Measurements from ENCODE around the gene CLDN18.

The CLDN18 gene

DNA sequence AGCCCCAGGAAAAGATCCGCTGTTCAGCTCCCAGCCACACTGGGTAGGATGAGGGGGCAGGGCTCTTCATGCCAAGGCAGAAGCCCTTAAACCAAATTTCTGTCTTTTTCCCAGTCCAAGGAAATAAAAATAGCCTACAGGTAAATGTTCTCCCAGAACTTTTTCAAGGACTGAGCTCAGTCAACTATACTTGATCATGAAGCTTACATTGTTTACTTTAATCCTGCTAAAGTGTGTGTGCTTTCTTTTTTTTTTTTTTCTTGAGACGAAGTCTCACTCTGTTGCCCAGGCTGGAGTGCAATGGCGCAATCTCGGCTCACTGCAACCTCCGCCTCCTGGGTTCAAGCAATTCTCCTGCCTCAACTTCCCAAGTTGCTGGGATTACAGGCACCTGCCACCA lies 17.9 kb downstream of the CLDN18 start:
- no peak for DNase-seq

DNA sequence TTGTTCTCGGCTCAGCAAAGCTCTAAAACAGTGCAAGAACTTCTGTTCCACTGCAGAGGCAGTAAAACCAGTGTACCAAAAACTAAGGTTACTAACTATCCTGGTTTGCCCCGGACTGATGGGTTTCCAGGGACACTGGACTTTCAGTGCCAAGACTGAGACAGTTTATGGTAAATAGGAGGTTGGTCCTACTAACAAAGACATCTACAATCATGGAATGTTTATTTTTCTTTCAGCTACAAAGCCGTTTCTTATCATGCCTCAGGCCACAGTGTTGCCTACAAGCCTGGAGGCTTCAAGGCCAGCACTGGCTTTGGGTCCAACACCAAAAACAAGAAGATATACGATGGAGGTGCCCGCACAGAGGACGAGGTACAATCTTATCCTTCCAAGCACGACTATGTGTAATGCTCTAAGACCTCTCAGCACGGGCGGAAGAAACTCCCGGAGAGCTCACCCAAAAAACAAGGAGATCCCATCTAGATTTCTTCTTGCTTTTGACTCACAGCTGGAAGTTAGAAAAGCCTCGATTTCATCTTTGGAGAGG lies 20.8 kb downstream of the CLDN18 start:
- no peak for DNase-seq

DNA sequence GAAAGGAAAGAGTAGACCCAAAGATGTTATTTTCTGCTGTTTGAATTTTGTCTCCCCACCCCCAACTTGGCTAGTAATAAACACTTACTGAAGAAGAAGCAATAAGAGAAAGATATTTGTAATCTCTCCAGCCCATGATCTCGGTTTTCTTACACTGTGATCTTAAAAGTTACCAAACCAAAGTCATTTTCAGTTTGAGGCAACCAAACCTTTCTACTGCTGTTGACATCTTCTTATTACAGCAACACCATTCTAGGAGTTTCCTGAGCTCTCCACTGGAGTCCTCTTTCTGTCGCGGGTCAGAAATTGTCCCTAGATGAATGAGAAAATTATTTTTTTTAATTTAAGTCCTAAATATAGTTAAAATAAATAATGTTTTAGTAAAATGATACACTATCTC lies 21.6 kb downstream of the CLDN18 start:
- no peak for DNase-seq

DNA sequence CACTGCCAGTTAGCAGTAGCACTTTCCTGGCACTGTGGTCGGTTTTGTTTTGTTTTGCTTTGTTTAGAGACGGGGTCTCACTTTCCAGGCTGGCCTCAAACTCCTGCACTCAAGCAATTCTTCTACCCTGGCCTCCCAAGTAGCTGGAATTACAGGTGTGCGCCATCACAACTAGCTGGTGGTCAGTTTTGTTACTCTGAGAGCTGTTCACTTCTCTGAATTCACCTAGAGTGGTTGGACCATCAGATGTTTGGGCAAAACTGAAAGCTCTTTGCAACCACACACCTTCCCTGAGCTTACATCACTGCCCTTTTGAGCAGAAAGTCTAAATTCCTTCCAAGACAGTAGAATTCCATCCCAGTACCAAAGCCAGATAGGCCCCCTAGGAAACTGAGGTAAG lies 22.6 kb downstream of the CLDN18 start:
- no peak for DNase-seq

DNA sequence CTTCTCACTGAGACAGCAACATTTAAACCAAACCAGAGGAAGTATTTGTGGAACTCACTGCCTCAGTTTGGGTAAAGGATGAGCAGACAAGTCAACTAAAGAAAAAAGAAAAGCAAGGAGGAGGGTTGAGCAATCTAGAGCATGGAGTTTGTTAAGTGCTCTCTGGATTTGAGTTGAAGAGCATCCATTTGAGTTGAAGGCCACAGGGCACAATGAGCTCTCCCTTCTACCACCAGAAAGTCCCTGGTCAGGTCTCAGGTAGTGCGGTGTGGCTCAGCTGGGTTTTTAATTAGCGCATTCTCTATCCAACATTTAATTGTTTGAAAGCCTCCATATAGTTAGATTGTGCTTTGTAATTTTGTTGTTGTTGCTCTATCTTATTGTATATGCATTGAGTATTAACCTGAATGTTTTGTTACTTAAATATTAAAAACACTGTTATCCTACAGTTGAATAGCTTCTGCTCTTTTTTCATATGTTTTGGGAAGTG lies 23.3 kb downstream of the CLDN18 start:
- DNase-seq, result no peak

DNA sequence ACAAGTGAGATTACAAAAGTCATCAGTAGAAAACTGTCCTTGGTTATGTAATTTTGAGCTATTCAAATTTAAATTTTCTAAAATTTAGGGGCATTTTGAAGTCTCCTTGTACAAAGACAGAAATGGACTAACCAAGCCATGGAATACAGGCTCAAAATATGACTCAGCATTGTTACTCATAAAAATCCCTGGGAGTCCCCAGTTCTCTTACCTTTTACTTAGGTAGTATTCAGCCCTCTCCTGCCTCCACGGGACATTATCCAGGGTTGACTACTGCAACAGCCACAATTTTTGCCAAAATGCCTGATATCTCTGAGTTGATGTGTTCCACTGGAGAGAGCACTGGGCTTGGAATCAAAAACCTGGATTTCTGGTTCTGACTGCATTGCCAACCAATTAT lies 25.0 kb downstream of the CLDN18 start:
- DNase-seq, result no peak

DNA sequence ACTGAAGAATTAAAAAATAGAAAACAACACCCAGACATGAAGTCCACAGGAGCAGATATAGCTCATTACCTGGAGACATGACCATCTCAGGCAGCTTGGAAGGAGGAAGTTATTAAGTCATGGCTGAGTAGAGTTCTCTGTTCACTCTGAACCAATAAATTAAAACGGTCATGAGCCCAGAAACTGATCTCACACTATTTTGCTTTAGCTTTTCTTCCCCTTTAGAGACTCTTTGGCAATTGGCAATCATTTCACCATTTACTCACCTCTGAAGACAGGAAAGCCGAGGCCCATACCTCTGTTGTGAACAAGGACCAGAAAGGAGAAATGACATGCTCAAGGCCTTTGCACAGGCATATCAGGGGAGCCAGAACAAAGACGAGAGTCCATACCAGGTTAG lies 26.6 kb downstream of the CLDN18 start:
- DNase-seq, result no peak

DNA sequence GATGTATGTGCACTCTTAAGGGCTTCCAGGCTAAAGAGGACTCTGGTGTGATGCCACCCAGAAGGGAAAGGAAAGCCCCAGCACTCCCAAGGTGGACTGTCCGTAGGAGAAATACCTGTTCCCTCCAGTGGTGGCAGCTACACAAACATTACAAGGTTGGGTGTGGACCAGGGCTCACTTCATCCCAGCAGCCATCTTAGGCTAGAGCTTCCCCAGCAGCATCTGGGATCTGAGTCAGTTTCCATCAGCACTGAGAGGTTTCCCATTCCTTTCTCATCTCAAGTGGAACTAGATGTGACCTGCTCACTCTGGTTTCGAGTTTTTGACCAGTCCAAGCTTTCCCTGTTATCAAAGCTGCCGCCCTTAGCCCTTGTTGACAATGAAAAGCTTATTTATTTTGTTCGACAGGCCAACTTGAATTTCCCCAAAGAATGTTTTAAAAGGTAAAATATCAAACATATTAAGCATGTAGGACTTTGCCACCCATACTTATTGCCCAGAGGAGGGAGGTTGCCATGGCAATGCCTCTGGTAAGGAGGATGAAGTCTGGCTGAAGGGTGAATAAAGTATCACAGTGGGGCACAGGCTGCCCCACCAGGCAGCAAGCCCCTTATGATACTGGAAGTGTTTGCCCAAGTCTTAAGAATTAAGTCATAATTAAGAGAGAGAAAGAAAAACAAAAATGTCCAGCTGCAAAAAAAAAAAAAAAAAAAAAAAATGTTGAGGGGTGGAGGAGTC lies 28.9 kb downstream of the CLDN18 start:
- DNase-seq, result no peak

DNA sequence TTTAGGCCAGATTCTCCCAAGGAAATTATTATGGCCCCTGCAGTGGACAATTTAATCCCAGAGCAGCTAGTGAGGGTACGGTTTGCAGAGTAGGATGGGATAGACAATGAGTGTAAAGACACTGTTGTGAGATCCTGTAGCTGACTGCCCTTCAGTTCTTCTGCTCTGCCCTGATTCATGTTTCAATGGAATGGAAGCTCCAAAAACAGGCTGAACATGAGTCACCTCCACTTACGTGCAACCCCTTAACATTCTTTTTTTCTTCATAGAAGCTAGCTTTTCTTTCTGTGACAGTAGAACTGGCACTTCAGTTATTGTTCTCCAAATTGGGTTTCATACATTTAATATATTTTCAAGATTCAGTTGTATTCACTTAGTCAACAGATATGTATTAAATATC lies 32.1 kb downstream of the CLDN18 start:
- DNase-seq, result no peak

DNA sequence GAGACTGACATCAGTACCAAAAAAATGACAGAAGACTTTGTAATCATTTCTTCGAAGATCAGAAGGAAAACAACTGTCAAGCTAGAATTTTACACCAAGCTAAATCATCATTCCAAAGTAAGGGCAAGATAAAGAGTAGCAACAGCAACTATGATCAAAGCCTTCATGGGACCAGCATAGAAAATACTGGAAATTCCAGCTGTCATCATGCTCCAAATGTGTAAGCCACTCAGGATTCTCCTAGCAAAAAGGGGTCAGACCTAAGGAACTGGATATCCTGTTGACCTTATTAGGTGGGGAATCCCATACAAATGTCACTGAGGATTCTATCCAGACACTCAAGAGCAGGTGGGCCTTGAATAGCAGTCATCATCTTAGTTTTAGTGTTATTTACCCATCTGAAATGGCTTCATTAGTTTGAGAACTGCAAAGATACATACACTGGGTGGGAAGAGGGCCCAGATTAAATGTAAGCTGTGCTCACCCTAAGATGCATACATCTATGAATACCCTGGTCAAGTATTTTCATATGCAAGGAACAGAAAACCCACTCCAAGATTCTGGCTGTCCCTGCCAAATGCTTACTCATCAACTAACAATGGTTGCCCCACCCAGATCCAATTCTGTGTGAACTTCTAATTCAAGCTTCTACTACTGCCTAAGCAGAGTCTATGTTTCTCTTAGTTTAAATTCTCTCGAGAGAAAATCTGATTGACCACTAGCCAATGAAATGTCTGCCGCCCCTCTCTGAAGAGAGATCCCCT lies 33.5 kb downstream of the CLDN18 start:
- no peak for DNase-seq

DNA sequence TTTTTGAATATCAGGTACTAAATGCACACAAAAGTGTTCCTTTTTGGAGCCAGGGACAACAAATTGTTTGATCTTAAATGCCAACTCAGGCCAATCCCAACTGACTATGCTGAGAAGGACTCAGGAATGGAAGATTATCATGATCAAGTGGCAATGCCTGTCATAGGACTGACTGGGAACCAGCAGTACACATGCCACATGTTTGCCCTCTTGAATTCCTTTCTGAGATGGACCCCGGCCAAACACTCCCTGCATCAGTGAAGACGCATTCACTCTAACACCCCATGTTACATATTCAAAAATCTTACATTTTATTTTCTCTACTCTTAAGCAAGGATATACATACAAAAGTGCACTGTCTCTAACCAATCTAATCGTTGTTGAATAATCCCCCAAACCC lies 36.1 kb downstream of the CLDN18 start:
- no peak for DNase-seq

DNA sequence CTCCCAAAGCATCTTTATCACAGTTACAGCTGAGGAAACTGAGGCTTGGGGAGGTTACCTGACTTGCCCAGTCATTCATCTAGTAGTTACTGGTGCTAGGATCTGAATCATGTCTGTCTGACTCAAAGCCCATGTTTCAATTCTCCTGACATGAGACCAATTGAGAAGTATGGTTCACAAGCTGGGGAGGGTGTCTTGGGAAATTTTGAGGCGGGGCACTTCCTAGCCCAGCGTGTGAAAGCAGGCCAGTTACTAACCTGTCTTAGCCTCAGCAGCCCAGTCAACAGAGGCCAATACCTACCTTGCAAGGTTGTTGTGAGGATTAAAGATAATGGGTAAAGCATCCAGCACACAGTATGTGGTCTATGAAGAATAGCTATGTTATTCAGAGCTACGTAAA lies 37.0 kb downstream of the CLDN18 start:
- no peak for DNase-seq

DNA sequence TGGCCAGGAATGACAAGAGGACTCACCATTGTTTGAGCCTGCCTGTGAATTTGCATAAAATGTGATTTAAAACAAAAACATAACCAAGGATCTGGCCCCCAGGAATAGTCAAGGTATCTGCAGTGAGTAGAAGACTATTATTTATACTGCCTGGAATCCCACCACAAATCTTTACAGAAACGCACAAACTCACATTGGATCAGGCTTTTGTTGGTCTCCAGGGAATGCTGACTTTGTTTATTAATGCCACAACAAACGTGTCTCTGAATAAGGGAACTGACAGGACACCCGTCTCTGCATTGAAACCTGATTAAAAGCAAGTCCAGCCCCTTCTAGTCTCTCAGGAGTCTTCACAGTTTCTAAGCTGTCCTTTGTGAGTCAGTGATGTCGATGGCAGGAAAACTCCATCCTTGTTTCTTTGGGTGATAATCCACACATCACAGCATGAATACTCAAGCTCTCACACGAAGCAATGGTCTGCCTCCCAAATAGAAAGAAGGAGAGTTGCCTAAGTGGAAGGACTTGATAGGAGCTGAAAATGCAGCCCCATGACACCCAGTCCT lies 37.7 kb downstream of the CLDN18 start:
- no peak for DNase-seq

DNA sequence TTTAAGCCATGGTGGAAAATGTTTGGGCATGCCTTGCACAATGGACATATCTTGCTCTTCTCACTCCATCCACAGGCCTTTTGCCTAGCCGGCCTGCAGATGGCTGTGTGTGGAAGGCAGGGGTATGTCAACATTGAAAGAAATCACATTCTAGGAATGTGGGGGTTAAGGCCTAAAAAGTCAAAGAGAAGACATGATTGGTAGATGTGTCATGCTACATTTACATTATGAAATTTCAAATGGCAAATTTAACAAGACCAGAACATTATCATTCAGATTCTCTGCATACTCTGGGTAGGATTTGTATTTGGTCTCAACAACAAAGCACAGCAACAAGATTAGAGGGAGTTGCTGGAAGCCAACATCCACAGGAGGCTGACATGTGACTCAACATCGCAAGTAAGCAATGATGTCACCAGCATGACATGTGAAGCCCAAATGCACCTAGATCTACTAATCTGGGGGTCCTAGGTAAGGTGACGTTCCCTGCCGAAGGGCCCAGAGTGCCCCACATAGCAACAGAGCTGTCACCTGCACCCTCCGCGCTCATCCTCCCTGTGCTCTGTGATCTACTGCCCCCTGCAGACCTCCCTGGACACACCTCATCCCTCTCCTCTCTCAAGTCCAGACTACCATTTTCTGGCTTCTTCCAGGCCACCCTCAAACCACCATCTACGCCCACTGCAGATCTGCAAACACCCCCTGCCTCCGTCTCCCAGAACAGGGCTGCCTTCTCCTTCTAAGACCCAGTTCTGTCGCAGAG lies 39.4 kb downstream of the CLDN18 start:
- DNase-seq, result no peak

DNA sequence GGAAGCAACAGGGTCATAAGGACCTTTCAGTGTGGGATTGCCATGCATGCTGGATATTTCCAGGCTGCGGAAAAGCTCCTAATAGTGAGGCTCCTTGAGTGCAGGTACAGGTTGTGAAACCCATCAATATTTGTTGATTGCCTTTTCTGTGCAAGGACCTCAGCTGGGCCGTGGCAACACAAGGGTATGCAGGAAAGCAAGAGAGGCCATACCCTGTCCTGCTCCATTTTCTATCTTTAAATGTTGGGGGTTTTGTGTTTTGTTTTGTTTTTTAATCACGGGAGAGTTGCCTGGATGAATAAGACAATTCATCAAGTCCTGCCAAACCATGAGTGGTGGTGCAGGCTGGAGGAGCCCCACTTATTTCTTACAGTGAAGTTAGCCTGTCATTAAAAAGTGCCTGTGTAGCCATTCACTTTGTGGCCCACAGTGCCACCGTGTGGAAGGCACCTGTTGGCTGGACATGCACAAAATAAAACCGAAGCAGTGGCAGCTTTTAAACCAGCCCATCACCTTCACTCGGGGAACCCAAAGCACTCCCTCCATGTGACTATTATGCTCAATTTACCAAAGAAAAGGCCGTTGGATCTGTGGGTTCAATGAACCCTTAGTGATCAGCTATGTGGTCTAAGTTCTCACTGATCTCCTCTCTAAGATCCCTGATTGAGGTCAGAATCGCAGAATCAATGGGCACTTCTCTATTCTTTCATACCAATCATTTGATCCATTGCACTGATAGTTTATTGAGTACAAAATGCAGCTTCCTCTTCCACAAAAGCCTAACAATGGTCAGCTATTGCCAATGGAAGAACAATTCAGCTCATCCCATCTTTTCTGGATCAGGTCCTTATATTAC lies 42.2 kb downstream of the CLDN18 start:
- no peak for DNase-seq

DNA sequence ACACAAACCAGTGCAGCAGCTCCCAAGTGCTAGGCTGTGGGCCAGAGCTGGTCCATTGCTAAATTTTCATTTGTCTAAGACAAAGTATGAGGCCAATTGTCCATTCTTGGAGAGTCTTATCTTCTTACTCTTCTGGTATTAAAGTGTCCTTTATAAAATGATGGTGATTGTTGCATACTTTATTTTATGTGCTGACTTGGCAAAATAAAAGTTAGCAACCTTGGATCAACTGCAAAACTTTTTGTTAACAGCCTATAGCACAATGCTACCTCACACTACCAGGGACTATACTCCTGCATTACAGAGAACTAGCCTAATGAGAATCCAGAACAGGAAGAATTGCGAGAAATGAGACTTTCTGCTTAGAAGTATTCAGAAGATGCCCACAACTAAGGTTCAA lies 44.1 kb downstream of the CLDN18 start:
- DNase-seq, result no peak

DNA sequence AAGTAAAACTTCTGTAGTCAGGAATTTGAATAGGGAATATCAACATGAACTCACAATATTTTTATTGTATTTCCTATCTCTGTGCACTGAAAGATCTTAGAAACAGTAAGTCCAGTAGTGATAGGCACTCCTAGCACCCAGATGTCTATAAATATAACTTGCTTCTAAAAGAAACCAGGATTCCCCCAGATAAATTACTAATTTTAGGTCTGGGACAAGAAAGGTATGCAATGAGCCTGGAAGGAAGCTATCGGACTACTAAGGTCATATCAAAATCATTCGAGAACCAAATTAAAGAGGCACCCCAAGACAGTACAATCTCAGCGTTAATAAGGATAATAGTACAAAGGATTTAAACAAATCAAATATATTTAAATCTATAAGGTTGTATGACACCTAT lies 47.4 kb downstream of the CLDN18 start:
- DNase-seq, result no peak

DNA sequence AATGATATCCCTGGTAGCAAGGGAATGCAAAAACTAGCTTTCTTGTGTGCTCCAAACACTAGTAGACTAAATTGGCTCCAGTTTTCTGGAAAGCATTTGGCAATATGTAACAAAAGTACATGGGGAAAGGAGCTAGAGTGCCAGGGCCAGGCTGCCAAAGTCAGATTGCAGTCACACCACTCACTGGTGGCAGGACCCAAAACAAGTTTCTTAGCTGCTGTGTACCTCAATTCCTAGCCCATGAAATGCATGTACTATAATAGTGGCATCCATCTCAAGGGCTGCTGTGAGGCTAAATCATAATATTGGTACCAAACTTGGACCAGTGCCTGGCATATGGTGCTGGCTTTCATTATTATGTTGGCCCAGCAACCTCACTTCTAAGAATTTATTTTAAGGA lies 49.3 kb downstream of the CLDN18 start:
- no peak for DNase-seq

DNA sequence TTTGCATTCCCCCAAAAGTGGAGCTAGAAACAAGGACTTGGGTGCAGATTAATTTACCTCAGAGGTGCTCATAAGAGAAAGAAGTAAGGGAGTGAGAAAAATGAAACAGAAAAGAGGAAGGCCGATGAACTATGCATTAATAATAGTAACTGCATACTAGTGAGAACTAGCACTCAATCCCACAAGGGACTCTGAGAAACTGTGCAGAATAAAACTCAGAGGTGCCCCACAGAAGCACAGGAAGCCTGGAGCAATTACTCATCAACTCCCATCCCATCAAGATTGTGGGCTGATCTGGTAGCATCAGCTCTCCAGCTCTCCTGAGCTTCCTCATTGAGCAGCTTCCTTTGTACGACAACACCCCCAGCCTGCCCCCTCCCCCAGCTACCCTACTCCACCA lies 50.8 kb downstream of the CLDN18 start:
- DNase-seq, result no peak

DNA sequence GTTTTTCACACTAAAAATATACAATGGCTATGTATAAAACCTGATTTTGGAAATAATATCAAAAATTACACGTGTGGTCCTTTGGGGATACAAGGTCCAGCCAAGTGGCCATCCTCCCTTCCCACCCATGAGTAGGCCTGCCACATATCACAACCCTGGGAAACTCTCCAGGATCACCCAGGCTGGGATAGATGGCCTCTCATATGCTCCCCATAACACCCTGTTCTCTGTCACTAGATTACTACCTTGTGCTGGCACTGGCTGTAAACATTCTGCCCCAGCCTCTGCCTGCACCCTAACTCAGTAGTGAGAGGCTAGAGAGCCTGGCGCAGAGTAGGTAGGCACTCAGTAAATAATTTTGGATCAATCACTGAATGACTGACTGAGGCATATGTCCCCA lies 52.1 kb downstream of the CLDN18 start:
- DNase-seq, result no peak

DNA sequence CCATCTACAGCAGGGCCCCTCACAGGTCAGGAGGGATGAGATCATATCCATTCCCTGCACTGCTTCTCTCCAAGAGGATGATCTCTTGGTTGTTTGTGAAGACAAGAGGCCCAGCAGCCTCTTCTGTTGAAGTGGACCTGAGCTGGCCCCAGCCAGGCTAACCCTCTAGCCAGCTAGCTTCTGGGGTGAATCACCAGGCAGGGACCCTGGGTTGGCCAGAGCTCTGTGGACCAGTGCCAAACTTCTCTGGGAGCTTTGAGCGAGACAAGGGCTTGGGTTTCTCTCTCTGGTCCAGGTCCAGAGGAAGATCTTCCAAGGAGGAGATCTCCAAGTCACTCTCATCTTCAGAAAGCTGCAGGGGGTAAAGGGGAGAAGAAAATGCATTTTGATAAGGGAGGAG lies 52.7 kb downstream of the CLDN18 start:
- DNase-seq, result no peak

DNA sequence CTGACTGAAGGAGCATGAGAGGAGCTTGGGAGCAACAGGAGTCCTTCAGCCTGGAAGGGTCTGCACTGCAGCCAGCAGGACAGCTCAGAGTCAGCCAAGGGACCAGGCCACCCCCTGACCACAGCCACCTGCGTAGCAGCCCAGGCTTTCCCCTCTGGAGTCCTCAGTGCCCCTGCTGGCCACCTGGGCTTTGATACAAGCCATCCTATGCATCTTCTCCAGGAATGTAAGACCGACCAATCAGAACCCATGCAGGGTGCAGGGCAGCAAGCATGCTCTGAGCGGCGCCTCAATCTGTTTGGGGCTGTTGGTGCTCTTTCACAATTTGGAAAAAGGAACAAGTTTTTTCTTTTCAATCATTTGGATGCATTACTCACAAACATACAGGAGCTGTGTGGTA lies 53.5 kb downstream of the CLDN18 start:
- no peak for DNase-seq

Measured in stimulated activated CD4-positive, alpha-beta T cell treated with anti-CD3 and anti-CD28 coated beads, Interleukin-4, amount 100 ng/mL, for 4 hours (primary cell).